ENCODE measurements around the gene HS3ST6.
"Not testable (repeated sequence)": the region's sequence is repeated elsewhere in the genome, so short reads cannot be mapped to it uniquely, and the experiment has no call there.

The HS3ST6 gene

GRCh38 chr16:1899641-1900451 is 18.4 kb downstream of the HS3ST6 start:
- no peak for DNase-seq (ENCODE audit: insufficient read length)
- TF ChIP-seq POLR2A (IDR thresholded peaks at IDR 0.05; ENCODE audit: low read depth, low read length) (no peak), TAF1 (IDR thresholded peaks at IDR 0.05; ENCODE audit: borderline replicate concordance, low read depth, low read length) (no peak), POLR2AphosphoS5 (IDR thresholded peaks at IDR 0.05; ENCODE audit: low read depth, low read length) (no peak)
- FAIRE-seq, result no peak

GRCh38 chr16:1897692-1898091 is 20.5 kb downstream of the HS3ST6 start:
- DNase-seq (ENCODE audit: insufficient read length); FAIRE-seq: not testable (repeated sequence)

GRCh38 chr16:1895949-1896675 is 22.1 kb downstream of the HS3ST6 start:
- DNase-seq (ENCODE audit: insufficient read length) (no peak), FAIRE-seq (no peak)
- no peak for TF ChIP-seq TAF1 (IDR thresholded peaks at IDR 0.05; ENCODE audit: borderline replicate concordance, low read depth, low read length)
- no peak for TF ChIP-seq POLR2A (IDR thresholded peaks at IDR 0.05; ENCODE audit: low read depth, low read length)
- no peak for TF ChIP-seq POLR2AphosphoS5 (IDR thresholded peaks at IDR 0.05; ENCODE audit: low read depth, low read length)

- FAIRE-seq, result no peak
- TF ChIP-seq TAF1 (IDR thresholded peaks at IDR 0.05; ENCODE audit: borderline replicate concordance, low read depth, low read length) (no peak), POLR2A (IDR thresholded peaks at IDR 0.05; ENCODE audit: low read depth, low read length) (no peak), POLR2AphosphoS5 (IDR thresholded peaks at IDR 0.05; ENCODE audit: low read depth, low read length) (no peak)
- DNase-seq (ENCODE audit: insufficient read length), result no peak
Observed at GRCh38 chr16:1895068-1895467, 23.1 kb downstream of the HS3ST6 start.

GRCh38 chr16:1890708-1891050 is 27.5 kb downstream of the HS3ST6 start:
- TF ChIP-seq POLR2AphosphoS5 (IDR thresholded peaks at IDR 0.05; ENCODE audit: low read depth, low read length), result no peak
- TF ChIP-seq TAF1 (IDR thresholded peaks at IDR 0.05; ENCODE audit: borderline replicate concordance, low read depth, low read length), result no peak
- no peak for TF ChIP-seq POLR2A (IDR thresholded peaks at IDR 0.05; ENCODE audit: low read depth, low read length)
- FAIRE-seq (no peak), DNase-seq (ENCODE audit: insufficient read length) (no peak)

- DNase-seq (ENCODE audit: insufficient read length) (no peak), FAIRE-seq (no peak)
- TF ChIP-seq POLR2AphosphoS5 (IDR thresholded peaks at IDR 0.05; ENCODE audit: low read depth, low read length) (no peak), POLR2A (IDR thresholded peaks at IDR 0.05; ENCODE audit: low read depth, low read length) (no peak), TAF1 (IDR thresholded peaks at IDR 0.05; ENCODE audit: borderline replicate concordance, low read depth, low read length) (no peak)
Observed at GRCh38 chr16:1890024-1890707, 28.0 kb downstream of the HS3ST6 start.

- TF ChIP-seq POLR2AphosphoS5 (IDR thresholded peaks at IDR 0.05; ENCODE audit: low read depth, low read length), result no peak
- no peak for TF ChIP-seq TAF1 (IDR thresholded peaks at IDR 0.05; ENCODE audit: borderline replicate concordance, low read depth, low read length)
- TF ChIP-seq POLR2A (IDR thresholded peaks at IDR 0.05; ENCODE audit: low read depth, low read length), result no peak
- DNase-seq (ENCODE audit: insufficient read length) (no peak), FAIRE-seq (no peak)
Observed at GRCh38 chr16:1887711-1888354, 30.4 kb downstream of the HS3ST6 start.

- TF ChIP-seq POLR2AphosphoS5 (IDR thresholded peaks at IDR 0.05; ENCODE audit: low read depth, low read length) (no peak), POLR2A (IDR thresholded peaks at IDR 0.05; ENCODE audit: low read depth, low read length) (no peak), TAF1 (IDR thresholded peaks at IDR 0.05; ENCODE audit: borderline replicate concordance, low read depth, low read length) (no peak)
- FAIRE-seq (no peak), DNase-seq (ENCODE audit: insufficient read length) (no peak)
Observed at GRCh38 chr16:1884889-1885288, 33.3 kb downstream of the HS3ST6 start.

- DNase-seq (ENCODE audit: insufficient read length) (no peak), FAIRE-seq (no peak)
- TF ChIP-seq POLR2A (IDR thresholded peaks at IDR 0.05; ENCODE audit: low read depth, low read length) (no peak), TAF1 (IDR thresholded peaks at IDR 0.05; ENCODE audit: borderline replicate concordance, low read depth, low read length) (no peak), POLR2AphosphoS5 (IDR thresholded peaks at IDR 0.05; ENCODE audit: low read depth, low read length) (no peak)
Observed at GRCh38 chr16:1884155-1884760, 34.0 kb downstream of the HS3ST6 start.

- not testable (repeated sequence) for DNase-seq (ENCODE audit: insufficient read length); FAIRE-seq
Observed at GRCh38 chr16:1881172-1881571, 37.0 kb downstream of the HS3ST6 start.

- TF ChIP-seq TAF1 (IDR thresholded peaks at IDR 0.05; ENCODE audit: borderline replicate concordance, low read depth, low read length) (no peak), POLR2A (IDR thresholded peaks at IDR 0.05; ENCODE audit: low read depth, low read length) (no peak)
- FAIRE-seq (no peak), DNase-seq (ENCODE audit: insufficient read length) (no peak)
Observed at GRCh38 chr16:1879477-1879876, 38.7 kb downstream of the HS3ST6 start.

All from GM12892 (cell line).